IPS-NIHi11 (cell line): ENCODE data around the gene SPAG9.

ENCODE experiments used
- DNase-seq: peaks from one replicate; pipeline ENCODE4 v3.0.0; 2012; ENCODE audit warnings: mixed read lengths, low spot score

The SPAG9 gene

DNA sequence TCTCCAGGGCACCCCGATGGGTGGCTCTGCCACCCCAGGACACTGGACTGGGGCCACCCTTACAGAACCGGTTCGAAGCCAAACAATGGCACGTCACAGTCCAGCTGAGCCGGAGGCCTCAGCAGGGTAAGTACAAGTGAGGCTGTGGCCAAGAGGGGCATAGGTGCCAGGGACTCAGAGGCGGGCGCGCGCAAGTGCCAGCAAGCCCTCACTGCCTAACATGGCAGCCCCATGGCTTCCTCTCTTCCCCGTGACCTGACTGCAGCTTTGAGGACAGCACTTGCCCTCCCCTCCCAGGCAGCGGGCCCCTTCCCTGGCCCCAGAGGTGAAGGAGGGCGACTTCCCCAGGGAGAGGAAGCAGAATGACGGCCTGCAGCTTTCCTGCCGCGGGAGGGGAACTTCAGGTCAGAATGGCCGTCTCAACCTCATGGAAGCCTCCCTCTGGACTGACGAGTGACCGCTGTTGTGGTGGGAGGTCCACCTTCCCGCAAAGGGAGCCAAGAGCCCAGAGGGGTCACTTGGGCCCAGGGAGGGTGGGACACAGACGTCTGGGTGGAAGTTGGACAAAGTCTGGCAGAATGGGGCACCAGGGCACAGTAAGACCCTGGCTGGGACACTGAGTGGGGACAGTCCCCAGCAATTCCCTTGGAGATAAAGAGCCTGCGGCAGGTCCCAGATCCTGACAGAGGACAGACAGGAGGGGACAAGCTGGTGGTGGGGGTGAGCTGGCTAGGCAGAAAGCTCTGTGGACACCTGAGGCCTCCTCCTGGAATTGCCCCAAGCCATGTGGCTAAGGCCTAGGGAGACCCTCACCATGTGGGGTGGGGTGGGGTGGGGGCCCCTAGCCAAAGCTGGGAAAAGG lies 202.4 kb downstream of the SPAG9 start:
- DNase-seq = no peak

DNA sequence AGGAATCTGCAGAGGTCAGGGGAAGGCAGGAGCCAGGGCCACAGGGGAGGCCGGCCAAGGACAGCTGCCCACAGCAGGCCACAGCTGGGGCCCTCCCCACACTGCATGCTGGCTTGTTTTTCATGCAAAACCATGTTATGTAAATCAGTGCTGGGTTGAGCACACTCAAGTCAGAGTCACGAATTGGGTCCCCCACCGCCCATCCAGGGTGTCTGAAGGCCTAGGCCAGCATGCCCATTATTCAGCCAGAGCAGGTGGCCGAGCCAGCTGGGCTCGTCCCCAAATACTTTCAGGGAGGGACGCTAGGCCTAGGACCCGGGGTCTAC lies 203.3 kb downstream of the SPAG9 start:
- DNase-seq = no peak

DNA sequence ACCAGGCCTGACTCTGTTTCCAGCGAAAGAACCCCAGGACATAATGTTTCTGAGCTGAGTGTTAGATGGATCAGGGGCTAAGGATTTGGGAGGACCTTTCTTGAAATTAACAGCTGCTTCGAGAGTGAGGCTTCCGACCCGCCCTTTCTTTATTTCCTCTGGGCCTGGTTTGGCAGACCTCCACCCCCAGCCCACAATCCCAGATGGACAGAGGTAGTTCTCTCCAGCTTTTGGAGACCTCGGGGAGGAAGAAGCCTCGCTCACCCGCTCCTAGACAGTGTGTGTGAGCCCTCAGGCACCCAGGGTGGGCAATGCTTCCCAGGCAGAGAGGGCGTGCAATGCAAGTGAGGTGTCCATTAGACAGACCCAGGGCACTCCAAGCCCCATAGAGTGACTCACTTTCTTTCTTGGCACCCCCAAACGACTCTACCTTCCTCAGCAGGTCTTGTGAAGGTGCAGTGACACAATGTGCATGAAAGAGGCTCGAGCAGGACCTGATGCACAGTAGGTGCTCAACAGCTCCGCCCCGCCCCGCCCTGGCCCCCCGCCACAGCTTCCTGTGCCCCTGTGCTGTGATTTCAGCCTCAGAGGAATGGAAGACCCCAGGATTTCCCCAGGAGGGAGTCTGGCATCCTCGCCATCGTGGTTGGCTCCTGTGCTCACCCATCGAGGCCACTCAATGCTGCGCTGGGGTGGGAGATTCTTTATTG lies 203.8 kb downstream of the SPAG9 start:
- DNase-seq = no peak

DNA sequence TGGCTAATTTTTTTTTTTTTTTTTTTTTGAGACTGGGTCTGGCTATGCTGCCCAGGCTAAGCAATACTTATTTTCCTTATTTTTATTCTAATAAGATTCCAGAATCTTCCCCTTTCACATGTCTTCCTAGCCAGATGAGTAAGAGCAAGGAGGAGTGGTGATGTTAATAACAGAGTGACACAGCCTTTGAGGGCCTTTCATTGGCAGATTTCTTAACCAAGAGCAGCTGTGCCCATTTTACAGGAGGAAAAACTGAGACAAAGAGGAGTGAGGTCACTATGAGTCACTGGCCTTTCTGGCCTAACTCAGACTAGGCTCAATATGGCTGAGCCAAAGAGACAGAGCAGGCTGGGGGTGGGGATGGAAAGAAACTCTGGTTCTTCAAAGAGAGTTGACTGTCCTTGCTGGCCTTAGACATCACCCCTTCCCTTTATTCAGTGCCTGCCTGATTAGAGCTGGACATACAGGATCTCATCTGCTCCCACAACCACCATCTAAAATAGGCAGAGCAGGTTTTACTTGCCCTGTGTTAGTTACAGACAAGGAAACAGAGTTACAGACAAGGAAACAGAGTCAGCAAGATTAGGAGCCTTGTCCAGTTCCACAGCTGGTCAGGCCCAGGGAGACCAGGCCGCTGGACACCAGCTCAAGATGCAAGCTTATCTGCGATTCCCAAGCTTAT lies 204.5 kb downstream of the SPAG9 start:
- no peak for DNase-seq

DNA sequence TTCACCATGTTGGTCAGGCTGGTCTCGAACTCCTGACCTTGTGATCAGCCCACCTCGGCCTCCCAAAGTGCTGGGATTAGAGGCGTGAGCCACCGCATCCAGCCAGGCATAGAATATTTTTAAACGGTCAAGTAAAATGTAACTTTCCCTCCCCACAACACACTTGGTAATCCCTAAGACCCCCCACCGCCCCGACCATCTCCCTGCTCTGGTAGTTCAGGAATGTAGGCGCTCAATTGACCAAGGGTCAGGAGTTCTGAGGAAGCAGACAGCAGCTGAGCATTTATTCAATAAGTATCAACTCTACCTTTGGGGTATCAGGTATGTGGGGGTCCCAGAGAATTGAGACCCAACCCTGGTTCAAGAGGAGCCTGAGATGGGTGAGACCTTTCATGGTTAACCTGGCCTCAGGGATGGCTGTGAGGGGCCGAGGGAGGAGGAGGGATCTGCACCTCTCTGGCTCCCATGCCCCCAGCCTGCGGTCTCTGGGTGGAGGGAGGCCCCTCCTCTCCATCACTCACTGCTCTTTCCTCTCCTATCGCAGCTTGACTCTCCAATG lies 206.1 kb downstream of the SPAG9 start:
- DNase-seq = no peak

DNA sequence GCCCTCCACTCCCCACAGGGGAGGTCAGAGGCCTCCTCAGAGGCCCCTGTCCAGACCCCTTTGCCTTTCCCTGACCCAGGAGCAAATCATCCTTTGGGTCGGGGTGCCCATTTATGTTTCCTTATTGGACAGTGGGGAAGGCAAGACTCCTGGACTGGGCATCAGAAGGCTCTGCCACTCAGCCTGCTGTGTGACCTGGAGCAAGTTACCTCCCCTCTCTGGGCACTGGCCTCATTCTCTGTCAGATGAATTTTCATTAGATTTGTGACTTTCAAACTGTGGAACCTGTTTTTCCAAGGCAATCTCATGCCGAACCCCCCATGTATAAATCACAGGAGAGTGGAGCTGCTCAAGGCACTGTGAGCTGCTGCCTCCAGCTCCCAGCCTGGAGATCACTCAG lies 207.5 kb downstream of the SPAG9 start:
- DNase-seq = no peak
